CD4-positive, alpha-beta T cell treated with Interleukin-2 at 100 ng/mL for 4 hours (primary cell): Measurements from ENCODE around the gene TCF21.

ENCODE experiments used
- DNase-seq: peaks from one replicate; pipeline ENCODE4 v3.0.0-alpha.2; 2020; ENCODE audit warnings: low spot score

The TCF21 gene

GRCh38 chr6:133889557-133890403 is 867 bp downstream of the TCF21 start:
- no peak for DNase-seq

- DNase-seq = no peak
These were observed 1.8 kb downstream of the TCF21 start for GRCh38 chr6:133890711-133891148.

- DNase-seq = no peak
These were observed 2.4 kb downstream of the TCF21 start for GRCh38 chr6:133891149-133891926.

- no peak for DNase-seq
These were observed 3.3 kb downstream of the TCF21 start for GRCh38 chr6:133891927-133892812.

GRCh38 chr6:133892813-133893691 is 4.1 kb downstream of the TCF21 start:
- DNase-seq = no peak

- DNase-seq = no peak
These were observed 5.0 kb downstream of the TCF21 start for GRCh38 chr6:133893946-133894345.

GRCh38 chr6:133894369-133894768 is 5.5 kb downstream of the TCF21 start:
- no peak for DNase-seq

- no peak for DNase-seq
These were observed 6.0 kb downstream of the TCF21 start for GRCh38 chr6:133894795-133895358.

- no peak for DNase-seq
These were observed 6.8 kb downstream of the TCF21 start for GRCh38 chr6:133895573-133896343.

- DNase-seq = no peak
These were observed 7.4 kb downstream of the TCF21 start for GRCh38 chr6:133896344-133896721.

- DNase-seq = no peak
These were observed 9.3 kb downstream of the TCF21 start for GRCh38 chr6:133898263-133898662.

GRCh38 chr6:133899556-133899955 is 10.6 kb downstream of the TCF21 start:
- DNase-seq = no peak

- DNase-seq = no peak
These were observed 14.9 kb downstream of the TCF21 start for GRCh38 chr6:133903855-133904254.

GRCh38 chr6:133906050-133906449 is 17.1 kb downstream of the TCF21 start:
- no peak for DNase-seq

- DNase-seq = peak; percentile 65
These were observed 27.8 kb downstream of the TCF21 start for GRCh38 chr6:133916650-133917151.

- no peak for DNase-seq
These were observed 28.9 kb downstream of the TCF21 start for GRCh38 chr6:133917781-133918180.

- DNase-seq = no peak
These were observed 29.5 kb downstream of the TCF21 start for GRCh38 chr6:133918208-133918930.

GRCh38 chr6:133919362-133919761 is 30.4 kb downstream of the TCF21 start:
- DNase-seq = no peak

- DNase-seq = peak; percentile 78
These were observed 32.4 kb downstream of the TCF21 start for GRCh38 chr6:133921249-133921859.
